ENCODE data around the gene WNT10A.
A peak's percentile ranks its signal among the peaks of the same experiment; 100 is the strongest.
"Not testable (repeated sequence)": the region's sequence is repeated elsewhere in the genome, so short reads cannot be mapped to it uniquely, and the experiment has no call there.

Gene WNT10A

DNA sequence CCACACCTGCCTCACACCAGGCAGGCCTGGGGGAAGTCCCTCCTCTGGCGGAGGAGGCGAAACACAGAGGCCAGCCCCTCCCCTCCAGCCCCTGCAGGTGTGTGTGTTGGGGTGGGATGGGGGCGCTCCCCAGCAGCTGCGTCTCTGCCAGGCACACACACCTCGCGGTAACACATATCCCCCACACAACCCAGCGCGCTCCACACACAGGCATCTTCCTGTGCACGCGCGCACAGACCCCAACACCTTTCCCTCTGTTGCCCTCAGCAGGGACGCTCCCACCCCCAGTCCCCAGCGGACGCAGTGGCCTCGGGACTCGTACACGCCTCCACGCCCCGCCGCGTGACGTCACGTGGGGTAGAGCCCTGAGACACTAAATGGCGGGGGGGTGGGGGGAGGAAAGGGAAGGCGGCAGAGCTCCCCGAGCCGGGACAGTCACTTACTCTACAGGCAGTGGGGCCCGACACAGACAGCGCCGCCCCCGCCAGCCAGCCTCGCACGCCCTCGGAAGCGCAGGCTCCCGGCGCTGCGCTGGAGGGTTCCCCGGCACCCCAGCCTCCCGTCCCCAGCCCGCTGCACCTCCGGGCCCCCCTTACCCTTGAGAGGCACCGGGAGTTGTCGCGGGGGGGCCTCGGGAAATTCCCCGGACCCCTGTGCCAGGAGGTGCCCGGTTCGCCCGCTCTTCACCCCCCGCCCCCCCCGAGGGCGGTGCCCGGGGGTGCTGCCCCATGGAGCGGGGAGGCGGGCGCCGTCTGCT lies at the start of gene WNT10A:
Gene WNT10A, plus strand, starts transcription at position 751 of the 757 bp plus-strand sequence. CDS start 144 bp downstream, outside the sequence.
- Mint-ChIP-seq H3K27ac (peak within 1 kb of the TSS; percentile 75), H3K27me3 (peaks cover 5% of the 10 kb centered on the region), H3K4me3 (peak within 1 kb of the TSS; percentile 84), H3K36me3 (no peaks in the 10 kb centered on the region), H3K9me3 (ENCODE audit: low read depth) (no peaks in the 10 kb centered on the region), H3K4me1 (ENCODE audit: low read depth) (peaks cover 53% of the 10 kb centered on the region)

DNA sequence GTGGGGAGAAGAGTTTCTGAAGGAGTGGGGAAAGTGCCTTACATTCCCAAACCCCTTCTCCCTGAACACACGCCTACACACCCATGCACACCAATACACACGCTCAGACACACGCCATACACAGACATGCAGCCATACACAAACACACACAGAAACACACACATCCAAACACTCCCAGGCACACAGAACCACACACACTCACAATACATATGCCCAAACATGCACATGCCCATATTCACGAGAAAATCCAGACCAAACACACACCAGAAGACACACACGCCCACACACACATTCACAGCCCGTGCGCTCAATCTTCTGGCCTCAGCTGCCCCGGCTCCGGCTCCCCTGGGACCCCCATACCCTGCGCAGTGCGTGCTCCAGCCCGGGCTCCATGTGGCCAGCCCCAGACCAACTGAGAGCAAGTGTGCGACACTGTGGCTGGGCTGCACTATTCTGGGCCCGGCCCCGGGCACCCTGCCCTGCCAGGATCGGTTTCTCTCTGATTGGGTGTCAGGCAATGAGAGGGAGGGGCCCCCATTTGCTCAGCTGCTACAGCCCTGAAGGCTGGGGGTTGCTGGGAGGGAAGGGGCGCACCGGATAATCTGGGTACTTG lies 49.2 kb upstream of the WNT10A start, which contains the start of gene PRKAG3:
Gene PRKAG3, minus strand, starts transcription at position 426 of the 613 bp plus-strand sequence.
- H3K27ac Mint-ChIP-seq: no peak within 1 kb of the TSS
- H3K4me3 Mint-ChIP-seq: no peak within 1 kb of the TSS
- no peaks in the 10 kb centered on the region for H3K4me1 Mint-ChIP-seq (ENCODE audit: low read depth)
- H3K27me3 Mint-ChIP-seq: peaks cover 22% of the 10 kb centered on the region
- H3K36me3 Mint-ChIP-seq: no peaks in the 10 kb centered on the region
- H3K9me3 Mint-ChIP-seq (ENCODE audit: low read depth): no peaks in the 10 kb centered on the region

DNA sequence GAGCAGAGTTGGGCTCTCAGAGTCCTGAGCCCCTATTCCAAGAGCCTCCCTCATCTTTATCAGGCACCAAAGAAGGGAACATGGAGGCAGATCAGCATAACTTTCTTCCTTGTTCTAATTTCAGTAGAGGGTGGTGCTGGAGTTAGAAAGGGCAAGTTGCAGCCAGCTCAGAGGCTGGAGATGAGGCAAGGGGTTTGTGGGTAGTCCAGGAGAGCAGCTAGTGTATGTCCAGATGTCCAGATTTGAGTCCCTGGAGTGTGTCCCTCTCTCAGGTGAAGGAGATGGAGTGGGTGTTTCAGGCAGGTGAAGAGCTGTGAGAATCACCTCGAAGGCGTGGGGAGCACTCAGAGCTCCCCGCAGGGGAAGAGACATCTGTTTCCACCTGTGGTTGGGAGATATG lies 48.6 kb upstream of the WNT10A start:
- H3K9me3 Mint-ChIP-seq (ENCODE audit: low read depth): peaks cover 3% of the 10 kb centered on the region
- no peaks in the 10 kb centered on the region for H3K4me1 Mint-ChIP-seq (ENCODE audit: low read depth)
- H3K36me3 Mint-ChIP-seq: no peaks in the 10 kb centered on the region
- peaks cover 26% of the 10 kb centered on the region for H3K27me3 Mint-ChIP-seq
- H3K27ac Mint-ChIP-seq: no peak overlapping the region
- no peak overlapping the region for H3K4me3 Mint-ChIP-seq

DNA sequence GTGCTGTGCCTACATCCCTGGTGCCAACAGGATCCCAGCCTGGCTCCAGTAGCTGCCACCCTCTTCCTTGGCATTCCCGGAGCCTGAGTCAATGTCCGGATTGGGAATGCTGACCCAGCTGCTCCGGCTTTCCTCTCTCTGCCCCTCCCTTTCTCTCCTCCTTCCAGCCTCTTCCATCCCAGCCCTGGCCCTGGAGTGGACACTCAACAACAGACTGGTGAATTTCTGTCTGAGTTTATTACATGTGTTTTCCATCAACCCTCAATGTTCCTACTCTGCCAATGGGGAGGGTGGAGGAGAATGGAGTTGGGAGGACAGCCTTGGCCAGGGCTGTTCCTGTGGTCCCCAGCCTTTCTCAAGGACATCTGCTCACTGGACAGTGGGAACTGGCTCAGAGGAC lies 48.1 kb upstream of the WNT10A start:
- H3K4me3 Mint-ChIP-seq: no peak overlapping the region
- peaks cover 7% of the 10 kb centered on the region for H3K9me3 Mint-ChIP-seq (ENCODE audit: low read depth)
- H3K4me1 Mint-ChIP-seq (ENCODE audit: low read depth): no peaks in the 10 kb centered on the region
- H3K27me3 Mint-ChIP-seq: peaks cover 30% of the 10 kb centered on the region
- H3K27ac Mint-ChIP-seq: no peak overlapping the region
- H3K36me3 Mint-ChIP-seq: no peaks in the 10 kb centered on the region

DNA sequence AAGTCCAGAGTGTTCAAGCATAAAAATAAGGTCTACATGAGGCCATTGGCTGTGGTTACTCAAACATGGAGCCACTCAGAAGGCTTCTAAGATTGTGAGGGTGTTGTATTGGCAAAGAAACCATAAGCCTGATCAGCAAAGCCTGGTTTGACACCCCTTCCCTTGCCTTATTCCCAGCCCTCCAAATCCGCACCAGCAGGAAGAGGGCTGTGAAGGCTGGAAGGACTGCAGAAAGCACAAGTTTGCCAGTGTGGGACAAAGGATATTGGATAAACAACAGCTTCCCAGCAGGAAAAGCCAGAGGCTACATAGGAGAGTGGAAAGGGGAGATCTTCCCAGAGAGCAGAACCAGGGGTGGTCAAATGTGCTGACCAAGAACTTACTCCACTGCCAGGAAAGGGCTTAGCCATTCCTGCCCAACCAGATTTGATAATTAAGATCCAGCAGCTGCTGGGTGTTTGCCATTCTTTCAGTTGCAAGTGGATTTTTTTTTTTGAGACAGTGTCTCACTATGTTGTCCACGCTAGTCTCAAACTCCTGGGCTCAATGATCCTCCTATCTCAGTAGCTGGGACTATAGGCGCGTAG lies 47.5 kb upstream of the WNT10A start:
- Mint-ChIP-seq H3K4me3 (no peak overlapping the region), H3K4me1 (ENCODE audit: low read depth) (no peaks in the 10 kb centered on the region), H3K9me3 (ENCODE audit: low read depth) (peaks cover 13% of the 10 kb centered on the region), H3K36me3 (no peaks in the 10 kb centered on the region), H3K27ac (no peak overlapping the region), H3K27me3 (peaks cover 33% of the 10 kb centered on the region)

DNA sequence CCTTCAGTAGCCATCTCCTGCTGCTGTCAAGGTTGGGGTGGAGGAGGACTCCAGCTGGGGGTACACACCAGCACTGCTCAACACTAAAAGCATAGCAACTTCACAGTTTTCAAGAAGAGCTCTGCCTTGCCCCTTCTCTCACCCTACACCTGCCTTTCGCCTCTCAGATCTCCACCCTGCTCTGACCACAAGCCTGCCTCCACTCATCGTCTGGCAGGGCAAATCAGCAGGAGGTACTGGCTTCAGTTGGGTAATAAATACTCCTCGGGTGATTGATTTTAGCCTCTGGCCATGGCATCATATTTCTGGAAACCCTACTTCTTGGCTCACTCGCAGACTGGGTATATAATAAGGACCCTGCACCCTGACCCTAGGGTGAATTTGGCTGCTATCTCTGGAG lies 46.0 kb upstream of the WNT10A start:
- Mint-ChIP-seq H3K9me3 (ENCODE audit: low read depth) (peaks cover 13% of the 10 kb centered on the region), H3K27ac (no peak overlapping the region), H3K36me3 (peaks cover 2% of the 10 kb centered on the region), H3K4me1 (ENCODE audit: low read depth) (no peaks in the 10 kb centered on the region), H3K4me3 (no peak overlapping the region), H3K27me3 (peaks cover 41% of the 10 kb centered on the region)

DNA sequence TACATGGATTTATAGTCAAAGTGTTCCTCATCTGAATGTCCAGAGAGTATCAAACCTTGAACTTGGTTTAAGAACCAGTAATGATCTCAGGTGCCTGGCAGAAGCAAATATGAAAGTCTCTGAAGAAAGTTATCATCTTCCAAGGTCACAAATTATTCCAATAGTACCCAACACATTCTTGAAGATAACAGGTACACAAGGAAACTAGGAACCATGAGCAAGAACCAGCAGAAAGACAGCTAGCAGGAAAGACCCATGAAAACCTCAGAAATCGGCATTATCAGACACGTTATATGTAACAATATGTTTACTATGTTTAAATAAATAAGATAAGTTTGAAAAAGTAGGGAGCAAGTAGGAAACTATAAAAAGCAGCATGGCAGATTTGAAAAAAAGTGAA lies 43.2 kb upstream of the WNT10A start:
- H3K27ac Mint-ChIP-seq: no peak overlapping the region
- peaks cover 13% of the 10 kb centered on the region for H3K9me3 Mint-ChIP-seq (ENCODE audit: low read depth)
- no peak overlapping the region for H3K4me3 Mint-ChIP-seq
- no peaks in the 10 kb centered on the region for H3K4me1 Mint-ChIP-seq (ENCODE audit: low read depth)
- peaks cover 38% of the 10 kb centered on the region for H3K27me3 Mint-ChIP-seq
- H3K36me3 Mint-ChIP-seq: peaks cover 2% of the 10 kb centered on the region

DNA sequence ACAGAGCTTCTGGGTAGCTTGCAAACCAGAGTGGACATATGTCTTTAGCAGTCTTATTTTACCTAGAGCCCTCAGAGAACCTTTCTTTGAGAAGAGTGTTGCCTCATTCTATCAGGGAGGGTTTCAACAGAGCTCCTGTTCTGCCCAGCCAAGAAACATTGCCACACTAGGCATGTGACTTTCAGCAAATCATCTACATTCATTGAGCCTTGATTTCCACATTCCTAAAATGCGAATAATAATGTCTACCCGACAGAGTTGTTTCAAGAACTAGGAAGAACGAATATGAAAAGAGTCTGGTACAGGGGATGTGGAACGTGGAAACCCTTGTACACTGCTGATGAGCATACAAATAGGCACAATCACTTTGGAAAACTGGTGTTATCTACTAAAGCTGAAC lies 41.2 kb upstream of the WNT10A start:
- H3K36me3 Mint-ChIP-seq: peaks cover 2% of the 10 kb centered on the region
- H3K9me3 Mint-ChIP-seq (ENCODE audit: low read depth): peaks cover 17% of the 10 kb centered on the region
- H3K27me3 Mint-ChIP-seq: peaks cover 33% of the 10 kb centered on the region
- H3K27ac Mint-ChIP-seq: no peak overlapping the region
- no peak overlapping the region for H3K4me3 Mint-ChIP-seq
- no peaks in the 10 kb centered on the region for H3K4me1 Mint-ChIP-seq (ENCODE audit: low read depth)

DNA sequence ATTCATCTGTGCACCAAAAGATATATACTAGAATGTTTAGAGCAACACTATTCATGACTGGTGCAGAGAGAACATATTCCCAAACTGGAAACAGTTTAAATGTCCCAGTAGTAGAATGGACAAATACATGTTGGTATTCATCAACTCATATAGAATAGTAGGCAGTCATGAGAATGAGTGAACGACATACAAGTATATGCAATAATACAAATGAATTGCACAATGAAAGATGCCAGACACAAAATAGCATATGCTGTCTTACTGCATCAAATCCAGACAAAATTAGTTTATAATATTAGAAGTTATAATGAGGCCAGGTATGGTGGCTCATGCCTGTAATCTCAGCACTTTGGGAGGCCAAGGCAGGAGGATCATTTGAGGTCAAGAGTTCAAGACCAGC lies 40.8 kb upstream of the WNT10A start:
- H3K27me3 Mint-ChIP-seq: peaks cover 31% of the 10 kb centered on the region

DNA sequence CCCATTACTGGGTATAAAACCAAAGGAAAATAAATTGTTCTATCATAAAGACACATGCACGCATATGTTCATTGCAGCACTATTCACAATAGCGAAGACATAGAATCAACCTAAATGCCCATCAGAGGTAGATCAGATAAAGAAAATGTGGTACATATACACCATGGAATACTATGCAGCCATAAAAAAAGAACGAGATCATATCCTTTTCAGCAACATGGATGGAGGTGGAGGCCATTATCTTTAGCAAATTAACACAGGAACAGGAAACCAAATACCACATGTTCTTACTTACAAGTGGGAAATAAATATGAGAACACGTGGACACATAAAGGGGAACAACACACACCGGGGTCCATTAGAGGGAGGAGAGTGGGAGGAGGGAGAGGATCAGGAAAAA lies 36.3 kb upstream of the WNT10A start:
- H3K36me3 Mint-ChIP-seq; H3K27ac Mint-ChIP-seq; H3K4me3 Mint-ChIP-seq; H3K9me3 Mint-ChIP-seq (ENCODE audit: low read depth); H3K4me1 Mint-ChIP-seq (ENCODE audit: low read depth): not testable (repeated sequence)
- peaks cover 13% of the 10 kb centered on the region for H3K27me3 Mint-ChIP-seq

More for the DNA sequence above, 40.8 kb upstream of the WNT10A start:
- Mint-ChIP-seq H3K4me3 (no peak overlapping the region), H3K27ac (no peak overlapping the region), H3K9me3 (ENCODE audit: low read depth) (peaks cover 17% of the 10 kb centered on the region), H3K4me1 (ENCODE audit: low read depth) (no peaks in the 10 kb centered on the region), H3K36me3 (peaks cover 2% of the 10 kb centered on the region)

DNA sequence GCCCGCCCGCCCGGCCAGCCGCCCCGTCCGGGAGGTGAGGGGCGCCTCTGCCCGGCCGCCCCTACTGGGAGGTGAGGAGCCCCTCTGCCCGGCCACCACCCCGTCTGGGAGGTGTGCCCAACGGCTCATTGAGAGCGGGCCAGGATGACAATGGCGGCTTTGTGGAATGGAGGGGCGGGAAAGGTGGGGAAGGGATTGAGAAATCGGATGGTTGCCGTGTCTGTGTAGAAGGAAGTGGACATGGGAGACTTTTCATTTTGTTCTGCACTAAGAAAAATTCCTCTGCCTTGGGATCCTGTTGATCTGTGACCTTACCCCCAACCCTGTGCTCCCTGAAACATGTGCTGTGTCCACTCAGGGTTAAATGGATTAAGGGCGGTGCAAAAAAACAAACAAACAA lies 33.7 kb upstream of the WNT10A start:
- H3K36me3 Mint-ChIP-seq; H3K9me3 Mint-ChIP-seq (ENCODE audit: low read depth); H3K27me3 Mint-ChIP-seq; H3K4me1 Mint-ChIP-seq (ENCODE audit: low read depth); H3K4me3 Mint-ChIP-seq; H3K27ac Mint-ChIP-seq: not testable (repeated sequence)

DNA sequence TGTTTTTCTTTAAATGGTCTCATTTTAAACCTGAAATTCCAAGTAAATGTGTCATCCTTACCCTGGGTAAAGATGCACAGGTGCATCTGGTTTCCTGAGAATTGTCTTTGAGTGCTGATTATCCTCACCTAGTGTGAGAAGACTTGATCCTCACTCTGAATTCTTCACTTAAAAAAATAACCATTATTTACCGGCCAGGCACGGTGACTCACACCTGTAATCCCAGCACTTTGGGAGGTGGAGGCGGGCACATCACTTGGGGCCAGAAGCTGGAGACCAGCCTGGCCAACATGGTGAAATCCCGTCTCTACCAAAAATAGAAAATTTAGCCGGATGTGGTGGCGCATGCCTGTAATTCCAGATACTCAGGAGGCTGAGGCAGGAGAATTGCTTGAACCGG lies 30.9 kb upstream of the WNT10A start:
- Mint-ChIP-seq H3K27me3 (peaks cover 20% of the 10 kb centered on the region), H3K27ac (no peak overlapping the region)

DNA sequence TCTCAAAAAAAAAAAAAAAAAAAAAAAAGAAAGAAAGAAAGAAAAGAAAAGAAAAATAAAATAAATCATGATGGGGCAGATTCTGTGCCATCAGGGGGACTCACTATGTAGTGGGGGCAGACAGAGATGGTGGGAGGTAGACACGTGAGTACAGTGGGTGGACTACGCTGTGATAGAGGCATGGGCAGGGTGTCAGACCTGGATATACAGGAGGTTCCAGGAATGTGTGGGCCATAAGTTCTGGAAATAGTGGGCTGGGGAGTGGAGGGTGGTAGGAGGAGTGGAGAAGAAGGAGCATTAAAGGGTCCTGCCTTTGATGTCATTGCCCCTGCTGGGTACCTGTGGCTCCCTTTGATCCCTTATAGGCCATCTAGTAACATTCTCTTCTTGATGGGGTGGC lies 29.9 kb upstream of the WNT10A start:
- no peaks in the 10 kb centered on the region for H3K4me1 Mint-ChIP-seq (ENCODE audit: low read depth)
- H3K4me3 Mint-ChIP-seq: no peak overlapping the region
- no peak overlapping the region for H3K27ac Mint-ChIP-seq
- H3K9me3 Mint-ChIP-seq (ENCODE audit: low read depth): no peaks in the 10 kb centered on the region
- H3K27me3 Mint-ChIP-seq: peaks cover 28% of the 10 kb centered on the region
- no peaks in the 10 kb centered on the region for H3K36me3 Mint-ChIP-seq

More for the DNA sequence above, 30.9 kb upstream of the WNT10A start:
- no peaks in the 10 kb centered on the region for H3K36me3 Mint-ChIP-seq
- H3K4me1 Mint-ChIP-seq (ENCODE audit: low read depth): no peaks in the 10 kb centered on the region
- no peak overlapping the region for H3K4me3 Mint-ChIP-seq
- no peaks in the 10 kb centered on the region for H3K9me3 Mint-ChIP-seq (ENCODE audit: low read depth)

DNA sequence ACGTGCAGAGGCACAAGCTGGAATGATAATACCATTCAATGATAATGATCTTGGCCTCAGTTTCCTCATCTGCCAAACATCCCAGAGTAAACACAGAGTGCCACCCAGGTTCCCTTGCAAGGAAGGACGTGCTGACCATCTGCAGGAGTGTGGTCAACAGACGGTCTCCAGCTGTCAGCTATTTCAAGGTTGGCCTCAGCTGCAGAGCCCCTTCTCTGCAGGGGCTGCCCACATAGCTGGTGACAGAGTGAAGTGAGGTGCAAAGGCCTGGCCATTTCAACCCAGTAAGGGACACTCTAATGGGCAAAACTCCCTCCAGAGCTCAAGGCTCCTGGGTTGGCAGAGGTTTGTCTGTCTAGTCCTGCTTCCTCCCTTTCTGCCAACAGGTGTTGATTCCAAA lies 29.4 kb upstream of the WNT10A start:
- peaks cover 30% of the 10 kb centered on the region for H3K27me3 Mint-ChIP-seq
- no peak overlapping the region for H3K4me3 Mint-ChIP-seq
- no peak overlapping the region for H3K27ac Mint-ChIP-seq
- H3K4me1 Mint-ChIP-seq (ENCODE audit: low read depth): peaks cover 2% of the 10 kb centered on the region
- no peaks in the 10 kb centered on the region for H3K36me3 Mint-ChIP-seq
- no peaks in the 10 kb centered on the region for H3K9me3 Mint-ChIP-seq (ENCODE audit: low read depth)

DNA sequence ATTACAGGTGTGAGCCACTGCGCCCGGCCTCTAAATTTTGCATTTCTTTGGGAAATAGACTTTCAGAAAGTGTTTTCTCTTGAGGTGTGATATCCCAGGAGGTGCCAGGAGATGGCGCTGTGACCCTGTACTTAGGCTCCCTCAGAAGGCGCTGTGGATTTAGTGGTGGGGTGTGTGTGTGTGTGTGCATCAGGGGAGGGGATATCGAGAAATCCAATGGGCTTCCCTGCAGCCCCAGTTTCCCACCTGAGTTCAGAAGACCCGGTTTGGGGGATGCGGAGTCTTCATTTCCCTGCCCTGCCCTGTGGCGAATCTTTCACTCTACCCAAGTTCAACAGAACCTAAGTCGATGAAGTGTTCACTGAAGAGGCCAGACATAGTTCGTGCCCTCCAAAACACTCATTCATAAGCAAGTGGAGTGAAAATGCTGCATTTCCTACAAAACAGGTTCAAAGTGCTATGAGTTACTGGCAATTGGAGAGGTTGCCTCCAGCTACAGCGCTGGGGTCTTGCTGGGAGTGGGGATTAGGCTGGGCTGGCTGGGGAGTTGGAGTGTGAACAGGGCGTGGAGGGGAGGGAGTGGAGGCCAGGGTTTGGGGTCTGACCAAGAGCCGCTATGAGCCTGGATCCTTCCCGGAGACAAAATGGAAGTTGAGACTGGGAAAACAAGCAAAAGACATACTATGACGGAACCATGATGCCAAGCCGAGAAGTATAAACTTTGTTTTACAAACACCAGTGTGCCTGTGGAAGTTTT lies 27.6 kb upstream of the WNT10A start:
- no peaks in the 10 kb centered on the region for H3K9me3 Mint-ChIP-seq (ENCODE audit: low read depth)
- H3K27ac Mint-ChIP-seq: no peak overlapping the region

More for the DNA sequence above, 27.6 kb upstream of the WNT10A start:
- peaks cover 2% of the 10 kb centered on the region for H3K4me1 Mint-ChIP-seq (ENCODE audit: low read depth)
- H3K27me3 Mint-ChIP-seq: peaks cover 40% of the 10 kb centered on the region
- H3K36me3 Mint-ChIP-seq: no peaks in the 10 kb centered on the region
- H3K4me3 Mint-ChIP-seq: no peak overlapping the region

Data from activated naive CD8-positive, alpha-beta T cell (primary cell).